Measurements from ENCODE around the gene COQ7. TPM values are rescaled to one million over a fixed set of nuclear protein-coding genes. Genes with fewer than 3 reads are reported as not detected.
A peak's percentile ranks its signal among the peaks of the same experiment; 100 is the strongest.

Gene COQ7
- total RNA-seq, 1 donor from 2014 or later, result 22.0 TPM

GRCh38 chr16:19127674-19128131 lies 60.3 kb downstream of the COQ7 start:
- DNase-seq, result no peak
- H3K4me3 Mint-ChIP-seq, result peak overlapping the region; percentile 51
- peak overlapping the region; percentile 84 for H3K27ac Mint-ChIP-seq
- peaks cover 28% of the 10 kb centered on the region for H3K36me3 Mint-ChIP-seq (ENCODE audit: low read depth)
- peaks cover 54% of the 10 kb centered on the region for H3K4me1 Mint-ChIP-seq
- H3K27me3 Mint-ChIP-seq, result no peaks in the 10 kb centered on the region
- intact Hi-C loops (cut with micrococcal nuclease), result loop anchor here (1.0 kb wide), 1 partner anchor 8 kb away; no protein-coding TSS in a partner anchor
- H3K9me3 Mint-ChIP-seq, result peaks cover 4% of the 10 kb centered on the region

GRCh38 chr16:19128454-19129200 lies 61.2 kb downstream of the COQ7 start:
- Mint-ChIP-seq H3K4me3 (peak overlapping the region; percentile 12), H3K9me3 (peaks cover 4% of the 10 kb centered on the region), H3K27me3 (no peaks in the 10 kb centered on the region), H3K4me1 (peaks cover 53% of the 10 kb centered on the region), H3K27ac (peak overlapping the region; percentile 7), H3K36me3 (ENCODE audit: low read depth) (peaks cover 23% of the 10 kb centered on the region)
- no peak for DNase-seq
- intact Hi-C loops (cut with micrococcal nuclease), result no loop called here

Other genes starting within 250 kb of the COQ7 start
- gene SMG1, start 141.2 kb upstream of the COQ7 start, total RNA-seq, result 146 and 148 TPM in 2 replicates
- gene TMC7, start 83.7 kb upstream of the COQ7 start, total RNA-seq, result not detected in 2 replicates
- 57.6 and 58.4 TPM in 2 replicates for gene ITPRIPL2, start 46.4 kb downstream of the COQ7 start, total RNA-seq
- gene SYT17, start 100.6 kb downstream of the COQ7 start, total RNA-seq, result 1.3 and 1.9 TPM in 2 replicates
- not detected in 2 replicates for gene CLEC19A, start 218.1 kb downstream of the COQ7 start, total RNA-seq